PC-9 (cell line): Measurements from ENCODE around the gene DNAH7. TPM values are rescaled to one million over a fixed set of nuclear protein-coding genes. Genes with fewer than 3 reads are reported as not detected.
A peak's percentile ranks its signal among the peaks of the same experiment; 100 is the strongest.

ENCODE experiments used
- BruUV-seq: library from RNA; stranded (reverse); fragments of 400-500 nt; replicated peaks from 2 replicates; lab custom pipeline; 2021; lab: Mats Ljungman, UMichigan
- CTCF ChIA-PET: fragments of 300-600 bp; sonication (Branson Sonifier 250); formaldehyde crosslinking; loops from one replicate; lab custom pipeline; 2022; ENCODE audit warnings: antibody characterized with exemption; lab: Charles Lee
- POLR2A ChIA-PET: fragments of 300-600 bp; sonication (Branson Sonifier 250); formaldehyde crosslinking; loops from one replicate; lab custom pipeline; 2022; ENCODE audit warnings: antibody characterized with exemption; ENCODE audit not compliant: unreplicated experiment; lab: Charles Lee
- DNase-seq, 2 experiments: peaks; one replicate each; pipeline versions ENCODE4 v3.0.0 to v3.0.0-alpha.2; 2015 to 2022; ENCODE audit warnings: mixed read lengths in 1 of 2
- H2AFZ ChIP-seq: fragments of 200-600 bp; sonication (generic); 2 replicates; pipeline ENCODE4 v1.8.1; 2017; ENCODE audit warnings: antibody characterized with exemption
- H3F3A ChIP-seq: fragments of 200-600 bp; sonication (generic); 2 replicates; pipeline ENCODE4 v1.8.1; 2017; ENCODE audit warnings: antibody characterized with exemption, mild to moderate bottlenecking, low read depth; ENCODE audit not compliant: insufficient read depth
- H3K27ac ChIP-seq: fragments of 200-600 bp; sonication (generic); 2 replicates; pipeline ENCODE4 v1.6.1; 2016; ENCODE audit warnings: mixed run types
- H3K27me3 ChIP-seq: fragments of 200-600 bp; sonication (generic); 2 replicates; pipeline ENCODE4 v1.6.1; 2016; ENCODE audit warnings: low read depth, mixed run types; ENCODE audit not compliant: insufficient read depth
- H3K36me3 ChIP-seq: fragments of 200-600 bp; sonication (generic); 2 replicates; pipeline ENCODE4 v1.6.1; 2016; ENCODE audit warnings: low read depth, mixed run types
- H3K4me1 ChIP-seq: fragments of 200-600 bp; sonication (generic); replicated peaks from 2 replicates; pipeline ENCODE4 v1.6.1; 2016; ENCODE audit warnings: mixed run types; ENCODE audit not compliant: insufficient read depth
- H3K4me2 ChIP-seq: fragments of 200-600 bp; sonication (generic); 2 replicates; pipeline ENCODE4 v1.6.1; 2017; ENCODE audit warnings: mixed run types
- H3K4me3 ChIP-seq: fragments of 200-600 bp; sonication (generic); 2 replicates; pipeline ENCODE4 v1.6.1; 2016; ENCODE audit warnings: mixed run types
- H3K79me2 ChIP-seq: fragments of 200-600 bp; sonication (generic); 2 replicates; pipeline ENCODE4 v1.6.1; 2017; ENCODE audit warnings: low read depth, mixed run types
- H3K9me2 ChIP-seq: fragments of 200-600 bp; sonication (generic); 2 replicates; pipeline ENCODE4 v1.8.1; 2017; ENCODE audit warnings: mild to moderate bottlenecking; ENCODE audit not compliant: insufficient read depth
- H3K9me3 ChIP-seq: fragments of 200-600 bp; sonication (generic); 2 replicates; pipeline ENCODE4 v1.8.1; 2016; ENCODE audit warnings: low read depth; ENCODE audit not compliant: insufficient read depth
- H4K20me1 ChIP-seq: fragments of 200-600 bp; sonication (generic); 2 replicates; pipeline ENCODE4 v1.8.1; 2017; ENCODE audit not compliant: insufficient read depth
- CTCF ChIP-seq: fragments of 200-600 bp; sonication (generic); conservative IDR thresholded peaks from 2 replicates; pipeline ENCODE4 v1.6.1; 2017; ENCODE audit warnings: mixed run types, antibody characterized with exemption, mild to moderate bottlenecking, moderate library complexity
- EZH2 ChIP-seq: fragments of 200-600 bp; sonication (generic); IDR thresholded peaks from 2 replicates; pipeline ENCODE4 v1.8.0; 2017; ENCODE audit warnings: antibody characterized with exemption, low read depth
- intact Hi-C: fragments of 100-400 bp; cut with micrococcal nuclease; formaldehyde crosslinking; loops from one replicate; pipeline ENCODE4 v1.10.0; 2022; ENCODE audit not compliant: unreplicated experiment
- total RNA-seq: library from RNA; stranded (reverse); gene quantifications from 2 replicates; pipeline ENCODE4 v1.2.3, GENCODE V29; 2021

DNAH7 gene
- total RNA-seq, 1 experiment from 2014 or later: 3.8 TPM

GRCh38 chr2:196113061-196113974 lies 44.7 kb upstream of the DNAH7 start:
- no peaks in the 10 kb centered on the region for H3K9me3 ChIP-seq
- no peaks in the 10 kb centered on the region for H4K20me1 ChIP-seq
- no peaks in the 10 kb centered on the region for H3K27me3 ChIP-seq
- no peak overlapping the region for H3K27ac ChIP-seq
- no peak overlapping the region for H3K4me3 ChIP-seq
- H3K4me1 ChIP-seq: no peaks in the 10 kb centered on the region
- no peak for TF ChIP-seq CTCF
- TF ChIP-seq EZH2: no peak
- no peak overlapping the region for H2AFZ ChIP-seq
- ChIA-PET CTCF (interaction anchor here (0.7 kb wide), 2 partner anchors 164 to 178 kb away, joined by 3 to 8 read pairs; no protein-coding TSS in a partner anchor), POLR2A (interaction anchor here (0.6 kb wide), 1 partner anchor 160 kb away, joined by 5 read pairs; no protein-coding TSS in a partner anchor)
- H3F3A ChIP-seq: no peaks in the 10 kb centered on the region
- no peaks in the 10 kb centered on the region for H3K9me2 ChIP-seq
- no peaks in the 10 kb centered on the region for H3K36me3 ChIP-seq
- intact Hi-C loops: no loop called here
- no peak for DNase-seq
- no peak overlapping the region for H3K4me2 ChIP-seq
- no TSS peak for BruUV-seq
- no peaks in the 10 kb centered on the region for H3K79me2 ChIP-seq

DNA sequence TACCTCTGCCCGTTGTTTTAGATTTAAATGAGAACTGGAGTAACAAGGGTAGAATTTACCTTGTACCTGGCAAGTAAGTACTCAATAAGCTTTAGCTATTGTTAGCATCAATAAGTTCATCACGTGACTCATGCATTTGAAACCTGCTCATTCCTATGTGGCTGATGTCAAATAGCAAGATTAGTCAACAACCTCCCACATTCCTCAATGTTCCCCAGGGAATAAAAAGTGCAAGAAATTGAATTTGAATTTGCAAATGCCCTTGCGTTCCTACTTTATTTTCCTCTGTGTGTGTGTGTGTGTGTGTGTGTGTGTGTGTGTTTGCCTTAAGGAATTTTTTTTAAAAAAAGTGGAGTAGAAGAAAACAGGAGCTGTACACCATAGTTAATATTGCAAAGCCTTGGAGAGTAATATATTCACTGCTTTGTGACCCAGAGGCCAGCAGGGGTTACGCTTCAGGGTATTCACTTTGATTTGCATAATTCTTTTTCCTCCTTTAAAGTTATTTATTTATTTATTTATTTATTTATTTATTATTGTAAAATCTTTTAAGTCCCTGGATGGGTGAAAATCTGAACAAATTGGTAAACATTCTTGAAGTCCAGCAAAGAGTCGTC lies 43.9 kb upstream of the DNAH7 start:
- no peaks in the 10 kb centered on the region for H3F3A ChIP-seq
- no peaks in the 10 kb centered on the region for H3K4me1 ChIP-seq
- no peaks in the 10 kb centered on the region for H3K9me2 ChIP-seq
- TF ChIP-seq EZH2 (no peak), CTCF (no peak)
- no peaks in the 10 kb centered on the region for H3K36me3 ChIP-seq
- intact Hi-C loops: no loop called here
- no peaks in the 10 kb centered on the region for H4K20me1 ChIP-seq
- H3K4me3 ChIP-seq: no peak overlapping the region
- H3K79me2 ChIP-seq: no peaks in the 10 kb centered on the region
- no peak overlapping the region for H2AFZ ChIP-seq
- DNase-seq: peak in 1 of 2 experiments; percentile 40
- H3K27me3 ChIP-seq: no peaks in the 10 kb centered on the region
- no peak overlapping the region for H3K4me2 ChIP-seq
- ChIA-PET POLR2A (no interaction called here), CTCF (interaction anchor here (0.7 kb wide), 2 partner anchors 165 to 179 kb away, joined by 3 to 8 read pairs; no protein-coding TSS in a partner anchor)
- no peak overlapping the region for H3K27ac ChIP-seq
- BruUV-seq: no TSS peak
- no peaks in the 10 kb centered on the region for H3K9me3 ChIP-seq

DNA sequence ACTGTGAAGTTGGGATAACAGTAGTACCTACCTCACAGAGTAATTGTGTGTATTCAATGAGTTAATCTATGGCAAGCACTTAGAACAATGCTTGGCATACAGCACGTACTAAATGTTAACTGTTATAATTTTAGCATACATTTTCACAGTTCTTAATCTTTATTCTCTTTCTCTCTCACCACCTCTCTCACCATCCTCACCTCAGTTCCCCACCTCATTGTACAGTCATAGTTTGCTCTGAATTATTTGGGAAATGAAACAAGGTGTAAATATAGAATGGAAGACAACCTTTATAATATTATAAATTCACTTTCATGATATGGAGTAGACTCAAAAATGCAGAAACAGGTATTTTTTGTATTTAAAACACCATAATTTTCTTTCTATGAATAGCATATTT lies 40.0 kb upstream of the DNAH7 start:
- BruUV-seq: no TSS peak
- intact Hi-C loops: no loop called here
- Histone ChIP-seq H3K27ac (no peak overlapping the region), H3K9me2 (no peaks in the 10 kb centered on the region), H3K4me3 (no peak overlapping the region), H3K79me2 (no peaks in the 10 kb centered on the region), H3K36me3 (no peaks in the 10 kb centered on the region), H3K9me3 (no peaks in the 10 kb centered on the region), H3K4me2 (no peak overlapping the region), H2AFZ (no peak overlapping the region), H4K20me1 (no peaks in the 10 kb centered on the region), H3K27me3 (no peaks in the 10 kb centered on the region), H3F3A (no peaks in the 10 kb centered on the region), H3K4me1 (no peaks in the 10 kb centered on the region)
- TF ChIP-seq EZH2 (no peak), CTCF (no peak)
- POLR2A ChIA-PET: no interaction called here
- CTCF ChIA-PET: no interaction called here
- DNase-seq: no peak
